Measurements from ENCODE around the gene ARID1A.
"Not testable (repeated sequence)": the region's sequence is repeated elsewhere in the genome, so short reads cannot be mapped to it uniquely, and the experiment has no call there.

Gene ARID1A

GRCh38 chr1:26697978-26698849 is 2.4 kb downstream of the ARID1A start:
- DNase-seq = peak; percentile 69

DNA sequence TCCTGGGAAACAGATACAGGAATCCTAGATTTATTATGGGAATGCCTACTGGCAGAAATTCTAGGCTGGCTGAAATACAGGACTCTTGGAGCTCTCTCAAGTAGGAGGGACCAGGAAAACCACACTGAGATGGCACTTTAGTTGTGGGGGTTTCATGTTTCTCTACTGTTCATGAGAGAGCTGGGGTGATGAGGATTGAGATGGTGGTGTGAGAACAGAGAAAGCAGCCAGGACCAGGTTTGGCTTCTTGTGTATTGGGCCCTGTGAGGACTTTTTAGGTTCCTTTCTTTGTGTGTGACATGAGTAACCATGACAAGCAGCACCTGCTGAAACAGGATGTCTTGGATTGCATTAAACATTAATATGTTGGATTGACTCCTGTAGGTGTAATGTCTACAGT is 4.9 kb downstream of the ARID1A start:
- DNase-seq = peak; percentile 30

GRCh38 chr1:26701266-26701994 is 5.6 kb downstream of the ARID1A start:
- no peak for DNase-seq

DNA sequence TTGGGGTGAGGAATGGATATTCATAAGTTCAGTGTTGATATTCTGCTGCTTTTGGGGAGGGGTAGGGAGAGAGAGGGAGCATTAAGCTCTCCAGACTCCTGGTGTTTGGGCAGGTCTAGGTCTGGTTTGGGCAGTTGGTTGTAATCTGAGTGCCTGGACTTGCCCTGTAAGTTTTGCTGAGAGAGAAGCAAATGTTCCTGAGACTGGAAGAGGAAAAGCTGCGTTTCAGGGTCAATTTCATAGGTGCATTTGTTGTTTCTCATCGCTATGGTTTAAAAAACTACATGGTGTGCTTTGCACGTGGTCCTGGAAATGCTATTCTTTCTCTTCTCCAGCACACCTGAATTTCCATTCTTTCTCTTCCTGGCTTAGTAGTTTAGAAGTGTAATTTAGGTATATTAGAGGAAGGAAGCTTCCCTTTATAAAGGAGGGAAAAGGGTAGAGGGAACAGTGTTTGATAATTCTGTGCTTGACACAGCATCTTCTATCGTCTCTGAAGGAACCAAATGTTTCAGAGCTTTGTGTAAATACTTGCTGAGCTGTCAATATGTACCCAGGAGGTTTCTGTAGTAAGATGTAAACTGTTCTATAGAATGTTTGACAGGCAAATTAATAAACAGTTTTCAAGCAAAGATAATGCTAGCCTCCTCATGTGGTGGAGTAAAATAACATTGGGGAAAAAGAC is 6.3 kb downstream of the ARID1A start:
- no peak for DNase-seq

GRCh38 chr1:26702680-26703038 is 6.8 kb downstream of the ARID1A start:
- no peak for DNase-seq

DNA sequence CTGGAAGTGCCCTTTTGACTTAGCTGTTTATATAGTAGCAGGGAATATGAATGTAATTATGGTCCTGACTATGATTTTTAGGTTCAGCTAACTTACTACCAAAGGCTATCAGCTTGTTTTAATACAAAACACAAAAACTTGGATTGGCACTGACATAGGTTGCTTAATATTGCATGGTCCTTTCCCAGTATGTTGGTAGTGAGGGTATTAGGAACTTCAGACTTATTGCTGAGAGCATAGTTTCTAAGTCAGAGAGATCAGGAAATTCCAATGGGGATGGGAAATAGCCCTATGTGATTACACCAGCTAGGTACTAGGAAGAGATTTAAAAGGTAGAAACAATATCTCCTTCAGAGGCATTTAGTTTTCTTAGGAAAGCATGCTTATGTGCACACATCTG is 7.7 kb downstream of the ARID1A start:
- DNase-seq = no peak

GRCh38 chr1:26704629-26705028 is 8.8 kb downstream of the ARID1A start:
- DNase-seq = no peak

DNA sequence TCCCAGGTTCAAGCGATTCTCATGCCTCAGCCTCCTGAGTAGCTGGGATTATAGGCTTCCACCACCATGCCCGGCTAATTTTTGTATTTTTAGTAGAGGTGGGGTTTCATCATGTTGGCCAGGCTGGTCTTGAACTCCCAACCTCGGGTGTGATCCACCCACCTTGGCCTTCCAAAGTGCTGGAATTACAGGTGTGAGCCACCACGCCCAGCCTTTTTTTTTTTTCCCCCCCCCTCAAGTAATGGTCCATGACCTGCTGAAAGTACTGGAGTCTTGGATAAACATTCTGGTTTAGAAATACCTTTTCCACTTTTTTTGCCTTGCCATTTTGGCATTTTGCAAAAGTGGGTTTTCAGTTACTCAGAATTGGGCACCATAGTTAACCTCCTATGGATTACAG is 9.4 kb downstream of the ARID1A start:
- DNase-seq = not testable (repeated sequence)

- DNase-seq = no peak
Observed at GRCh38 chr1:26705788-26706311, 10.0 kb downstream of the ARID1A start.

DNA sequence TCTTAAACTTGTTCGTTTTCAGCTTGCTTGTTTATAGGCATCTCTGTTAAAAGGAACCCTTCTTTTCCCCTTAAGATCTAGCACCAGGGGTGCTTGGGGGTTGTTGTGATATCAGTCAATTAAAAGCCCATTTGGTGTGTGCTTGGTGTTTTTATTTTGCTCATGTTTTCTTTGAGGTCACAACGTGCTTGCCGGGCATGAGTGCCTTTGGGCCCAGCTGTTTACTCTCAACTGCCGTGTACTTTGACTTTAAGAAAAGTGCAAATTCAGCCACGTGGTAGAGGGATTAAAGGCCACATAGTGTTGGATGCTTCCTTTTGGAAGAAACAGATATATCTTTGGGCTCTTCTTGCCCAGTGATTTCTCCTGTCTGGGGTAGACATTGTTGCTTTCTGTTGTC is 10.5 kb downstream of the ARID1A start:
- DNase-seq = no peak

DNA sequence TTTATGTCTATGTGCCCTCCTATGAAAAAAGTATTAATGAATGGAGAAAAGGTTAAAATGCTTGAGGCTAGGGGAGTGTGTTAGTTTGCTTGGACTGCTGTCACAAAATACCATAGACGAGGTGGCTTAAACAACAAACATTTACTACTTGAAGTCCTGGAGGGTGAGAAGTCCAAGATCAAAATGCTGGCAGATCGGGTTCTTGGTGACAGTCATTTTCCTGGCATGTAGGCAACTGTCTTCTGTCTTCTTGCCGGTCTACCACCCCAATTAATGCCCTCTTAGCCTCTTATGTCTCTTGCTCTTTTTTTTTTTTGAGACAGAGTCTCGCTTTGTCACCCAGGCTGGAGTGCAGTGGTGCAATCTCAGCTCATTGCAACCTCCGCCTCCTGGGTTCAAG is 15.0 kb downstream of the ARID1A start:
- DNase-seq = no peak

DNA sequence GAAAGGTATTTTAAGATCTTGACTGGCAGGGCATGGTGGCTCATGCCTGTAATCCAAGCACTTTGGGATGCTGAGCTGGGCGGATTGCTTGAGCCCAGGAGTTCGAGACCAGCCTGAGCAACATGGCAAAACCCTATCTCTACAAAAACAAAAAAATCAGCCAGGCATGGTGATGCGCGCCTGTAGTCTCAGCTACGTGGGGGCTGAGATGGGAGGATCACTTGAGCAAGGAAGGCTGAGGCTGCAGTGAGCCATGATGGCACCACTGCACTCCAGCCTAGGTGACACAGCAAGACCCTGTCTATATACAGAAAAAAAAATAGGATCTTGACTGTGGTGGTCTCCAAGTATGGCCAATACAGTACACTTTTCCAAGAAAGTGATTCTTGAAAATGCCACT is 16.0 kb downstream of the ARID1A start:
- no peak for DNase-seq

GRCh38 chr1:26717017-26717491 is 21.2 kb downstream of the ARID1A start:
- DNase-seq = no peak

GRCh38 chr1:26719205-26719604 is 23.4 kb downstream of the ARID1A start:
- no peak for DNase-seq

DNA sequence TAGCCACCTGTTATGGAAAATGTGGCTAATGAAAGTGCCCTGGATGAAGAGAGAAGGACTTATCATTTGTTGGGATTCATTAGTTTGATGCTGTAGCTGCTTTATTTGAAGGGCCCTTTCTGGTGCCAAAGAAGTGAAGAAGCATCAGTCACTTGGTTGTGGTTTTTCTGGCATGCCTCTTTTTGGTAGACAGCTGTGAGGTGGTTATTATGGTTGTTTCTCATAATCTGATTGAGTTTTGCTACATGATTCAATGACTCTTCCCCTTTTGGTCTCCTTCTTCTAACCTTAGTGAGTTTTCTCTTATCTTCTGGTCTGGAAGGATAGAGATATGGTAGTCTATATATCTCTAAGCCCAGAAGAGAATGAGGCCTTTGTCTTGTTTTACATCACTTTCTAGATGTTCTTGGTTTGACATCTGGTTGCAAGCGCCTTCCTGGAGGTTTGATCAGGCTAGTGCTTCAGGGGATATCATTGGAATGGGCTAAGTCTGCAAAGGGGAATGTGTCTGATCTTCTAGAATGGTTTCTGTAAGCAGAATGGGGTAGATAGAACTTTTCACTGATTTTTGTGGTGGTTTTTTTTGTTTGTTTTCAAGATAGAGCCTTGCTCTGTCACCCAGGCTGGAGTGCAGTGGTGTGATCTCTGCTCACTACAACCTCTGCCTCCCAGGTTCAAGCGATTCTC is 26.0 kb downstream of the ARID1A start:
- DNase-seq = no peak

GRCh38 chr1:26723013-26723991 is 27.5 kb downstream of the ARID1A start:
- DNase-seq = peak; percentile 77

DNA sequence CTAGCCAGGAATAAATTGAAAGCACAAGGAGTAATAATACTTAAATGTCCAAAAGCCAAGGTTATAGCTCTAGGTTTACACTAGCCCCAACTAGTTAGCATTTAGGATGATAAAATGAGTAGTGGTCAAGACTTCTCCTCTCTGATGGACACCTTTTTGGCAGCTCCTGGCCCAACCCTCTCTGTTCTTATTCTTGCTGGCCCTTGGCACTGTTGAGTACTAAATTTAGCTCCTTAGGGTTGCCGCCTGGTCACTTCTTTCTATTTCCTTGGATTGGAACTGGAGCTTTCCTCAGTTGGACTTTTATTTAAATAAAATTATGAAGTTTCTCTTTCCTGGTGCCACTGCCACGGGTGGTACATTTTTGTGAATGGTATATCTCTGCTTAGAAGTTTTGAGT is 28.3 kb downstream of the ARID1A start:
- DNase-seq = no peak

DNA sequence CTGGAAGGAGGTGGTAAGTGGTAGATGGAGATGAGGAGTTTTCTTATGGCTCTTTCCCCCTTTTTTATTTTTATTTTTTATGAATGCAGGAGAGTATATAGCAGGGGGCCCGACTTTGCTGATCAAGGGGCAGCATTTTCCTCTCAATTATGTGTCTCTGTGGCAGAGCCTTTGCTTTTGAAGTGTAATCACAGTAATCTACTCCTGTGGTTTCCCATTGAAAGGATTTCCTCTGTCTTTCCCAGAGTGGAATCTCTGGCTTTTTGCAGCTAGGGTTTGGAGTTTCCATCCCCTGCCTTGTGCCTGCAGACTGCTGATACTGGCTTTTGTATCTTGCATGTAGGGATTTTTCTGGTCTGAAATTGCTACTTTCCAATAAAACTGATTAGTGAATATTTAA is 29.1 kb downstream of the ARID1A start:
- DNase-seq = no peak

DNA sequence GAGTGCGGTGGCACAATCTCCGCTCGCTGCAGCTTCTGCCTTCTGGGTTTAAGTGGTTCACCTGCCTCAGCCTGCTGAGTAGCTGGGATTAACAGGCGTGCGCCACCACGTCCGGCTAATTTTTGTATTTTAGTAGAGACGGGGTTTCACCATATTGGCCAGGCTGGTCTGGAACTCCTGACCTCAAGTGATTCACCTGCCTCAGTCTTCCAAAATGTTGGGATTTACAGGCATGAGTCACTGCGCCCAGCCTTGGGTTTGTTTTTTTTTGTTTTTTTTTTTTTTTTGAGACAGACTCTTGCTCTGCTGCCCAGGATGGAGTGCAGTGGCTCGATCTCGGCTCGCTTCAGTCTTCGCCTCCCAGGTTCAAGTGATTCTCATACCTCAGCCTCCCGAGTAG is 30.1 kb downstream of the ARID1A start:
- DNase-seq = not testable (repeated sequence)

DNA sequence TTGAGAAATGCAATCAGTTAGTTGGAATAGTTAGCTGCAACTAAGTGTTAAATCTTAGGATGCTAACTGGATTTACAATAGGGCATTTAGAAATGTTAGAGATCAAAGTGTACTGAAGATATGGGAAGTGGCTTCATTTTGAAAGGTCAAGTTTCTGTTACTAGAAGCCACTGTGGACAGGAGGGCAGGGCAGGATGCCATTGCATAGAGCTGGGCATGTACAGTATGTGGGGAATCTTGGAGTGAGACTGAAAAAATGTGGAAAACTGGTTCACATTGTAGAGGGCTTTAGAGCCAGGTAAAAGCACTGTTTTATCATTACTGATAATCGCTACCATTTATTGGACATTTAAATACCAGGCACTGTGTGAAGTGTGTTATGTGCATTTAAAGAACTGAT is 31.0 kb downstream of the ARID1A start:
- no peak for DNase-seq

DNA sequence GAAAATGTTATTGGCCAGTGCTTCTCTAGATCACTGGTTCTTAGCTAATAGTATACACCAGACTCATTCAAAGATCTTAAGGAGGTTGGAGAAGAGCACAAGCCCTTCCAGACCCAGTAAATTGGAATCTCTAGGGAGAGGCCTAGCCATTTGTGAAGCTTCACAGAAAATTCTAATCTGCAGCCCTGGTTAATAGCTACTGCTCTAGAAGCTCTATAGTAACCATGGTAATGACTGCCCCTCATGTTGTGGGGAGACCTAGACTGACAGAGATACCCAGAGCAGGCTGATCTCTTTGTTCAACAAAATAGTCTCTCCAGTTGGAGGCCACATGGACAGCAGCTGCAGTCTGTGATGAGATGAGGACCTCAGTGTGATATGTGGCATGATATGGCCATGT is 31.7 kb downstream of the ARID1A start:
- DNase-seq = no peak

DNA sequence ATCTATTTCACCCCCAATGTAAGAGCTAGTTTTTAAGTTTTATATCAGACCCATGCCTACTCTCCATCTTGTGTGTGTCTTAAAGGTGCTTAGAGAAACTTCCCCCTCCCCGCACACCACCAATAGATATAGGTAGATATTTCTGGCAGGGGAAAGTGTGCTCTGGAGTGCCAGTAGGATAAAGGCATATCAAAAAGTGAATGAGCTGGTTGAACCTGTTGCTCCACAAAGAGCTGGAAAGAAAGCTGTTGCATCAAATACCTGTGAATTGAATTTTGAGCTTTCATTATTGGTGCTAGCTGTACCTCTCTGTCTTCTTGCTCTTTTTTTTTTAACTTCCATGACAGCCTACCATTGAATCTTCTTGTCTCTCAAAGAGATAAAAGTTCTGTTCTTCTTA is 32.8 kb downstream of the ARID1A start:
- DNase-seq = no peak
